ENCODE measurements around the gene SH3PXD2B. TPM values are rescaled to one million over a fixed set of nuclear protein-coding genes. Genes with fewer than 3 reads are reported as not detected.

Gene SH3PXD2B
- total and polyA plus RNA-seq, 10 of the 15 experiments (the other 5 are each of a cell fraction or from before 2014, with no cell fraction given): 0.05 to 1.6 (median 0.57) TPM

DNA sequence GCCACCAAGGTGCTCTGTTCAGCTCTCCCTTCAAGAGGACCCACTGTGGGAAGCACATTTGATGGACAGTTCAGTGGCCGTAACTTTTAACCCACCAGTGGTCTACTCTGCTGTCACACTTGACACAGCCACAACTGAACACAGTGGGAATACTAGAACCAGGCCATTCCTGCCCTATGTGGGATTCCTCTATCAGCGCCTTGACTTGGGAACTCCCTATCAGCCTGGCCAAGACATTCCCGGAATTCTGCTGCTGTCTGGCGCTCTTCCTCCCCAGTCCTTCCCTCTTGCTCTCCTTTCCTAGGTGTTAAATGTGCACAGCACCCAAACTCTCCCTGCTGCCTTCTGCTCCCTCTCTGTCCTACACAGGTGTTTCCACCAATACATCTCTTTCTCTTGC lies 23.1 kb upstream of the SH3PXD2B start:
- no peak overlapping the region for H3K4me2 ChIP-seq (ENCODE audit: control insufficient read depth, insufficient read depth)
- no peak for FAIRE-seq
- H3K79me2 ChIP-seq (ENCODE audit: control insufficient read depth, insufficient read depth, low read length): no peaks in the 10 kb centered on the region
- POLR2A ChIA-PET: no interaction called here
- CTCF ChIA-PET: interaction anchor here (1.6 kb wide), 1 partner anchor 220 kb away, joined by 6 read pairs; no protein-coding TSS in a partner anchor
- SMC1A ChIA-PET (ENCODE audit: uncharacterized antibody, unreplicated experiment): interaction anchor here (0.5 kb wide), 1 partner anchor 241 kb away, joined by 3 read pairs; no protein-coding TSS in a partner anchor
- no peak for DNase-seq (ENCODE audit: low read depth, low spot score)
- RAD21 ChIA-PET (ENCODE audit: unreplicated experiment): no interaction called here
- no peaks in the 10 kb centered on the region for H4K20me1 ChIP-seq (ENCODE audit: control insufficient read depth, insufficient read depth)
- ATAC-seq: no peak
- intact Hi-C loops (cut with micrococcal nuclease; ENCODE audit: unreplicated experiment) (loop anchor here (5.0 kb wide), 1 partner anchor 455 kb away; no protein-coding TSS in a partner anchor), in situ Hi-C loops (cut with MboI) (loop anchor here (5.0 to 10.0 kb wide), 2 partner anchors 220 to 447 kb away; no protein-coding TSS in a partner anchor)
- no peak overlapping the region for H3K27ac ChIP-seq (ENCODE audit: control insufficient read depth, insufficient read depth)
- no peak overlapping the region for H3K4me3 ChIP-seq
- H3K9ac ChIP-seq (ENCODE audit: control insufficient read depth, insufficient read depth, low read length): no peak overlapping the region
- no peaks in the 10 kb centered on the region for H3K36me3 ChIP-seq (ENCODE audit: control insufficient read depth in 2 of 2, insufficient read depth in 2 of 2, low read length in 1 of 2)
- no peaks in the 10 kb centered on the region for H3K4me1 ChIP-seq (ENCODE audit: control insufficient read depth, insufficient read depth, low read length)
- BruUV-seq (replicated peaks): no TSS peak
- no peaks in the 10 kb centered on the region for H3K9me3 ChIP-seq (replicated peaks; ENCODE audit: control insufficient read depth, insufficient read depth, low read length)
- WGBS (ENCODE audit: insufficient coverage, insufficient replicate concordance, low lambda C conversion rate, missing lambda C conversion rate): 39% methylated on average over 4 of the region's 4 CpGs
- H3K27me3 ChIP-seq (replicated peaks in 1 of 2; ENCODE audit: control insufficient read depth in 2 of 2, insufficient read depth in 2 of 2, low read length in 1 of 2): no peaks in the 10 kb centered on the region; a peak in 1 of 4 replicates
- no peak overlapping the region for H2AFZ ChIP-seq (ENCODE audit: control insufficient read depth, low read depth, low read length)
- TF ChIP-seq, protein P1, sequence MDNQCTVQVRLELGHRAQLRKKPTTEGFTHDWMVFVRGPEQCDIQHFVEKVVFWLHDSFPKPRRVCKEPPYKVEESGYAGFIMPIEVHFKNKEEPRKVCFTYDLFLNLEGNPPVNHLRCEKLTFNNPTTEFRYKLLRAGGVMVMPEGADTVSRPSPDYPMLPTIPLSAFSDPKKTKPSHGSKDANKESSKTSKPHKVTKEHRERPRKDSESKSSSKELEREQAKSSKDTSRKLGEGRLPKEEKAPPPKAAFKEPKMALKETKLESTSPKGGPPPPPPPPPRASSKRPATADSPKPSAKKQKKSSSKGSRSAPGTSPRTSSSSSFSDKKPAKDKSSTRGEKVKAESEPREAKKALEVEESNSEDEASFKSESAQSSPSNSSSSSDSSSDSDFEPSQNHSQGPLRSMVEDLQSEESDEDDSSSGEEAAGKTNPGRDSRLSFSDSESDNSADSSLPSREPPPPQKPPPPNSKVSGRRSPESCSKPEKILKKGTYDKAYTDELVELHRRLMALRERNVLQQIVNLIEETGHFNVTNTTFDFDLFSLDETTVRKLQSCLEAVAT (IDR thresholded peaks at IDR 0.05): no peak
- TF ChIP-seq HDAC6 (IDR thresholded peaks at IDR 0.05; ENCODE audit: unreplicated experiment) (no peak), SUZ12 (IDR thresholded peaks at IDR 0.05; ENCODE audit: unreplicated experiment) (no peak), RELA (IDR thresholded peaks at IDR 0.05; ENCODE audit: borderline replicate concordance, partially characterized antibody) (no peak), RBBP5 (conservative IDR thresholded peaks at IDR 0.05) (no peak), HDAC2 (IDR thresholded peaks at IDR 0.05) (no peak), CBX3 (IDR thresholded peaks at IDR 0.05; ENCODE audit: borderline replicate concordance, low read depth) (no peak), SREBF2 (IDR thresholded peaks at IDR 0.05; ENCODE audit: low read length) (no peak), ZNF622 (IDR thresholded peaks at IDR 0.05) (no peak), EGR1 (IDR thresholded peaks at IDR 0.05; ENCODE audit: borderline replicate concordance in 1 of 2, low read depth in 2 of 2, low read length in 2 of 2) (no peak)
- TF ChIP-seq, protein P2, sequence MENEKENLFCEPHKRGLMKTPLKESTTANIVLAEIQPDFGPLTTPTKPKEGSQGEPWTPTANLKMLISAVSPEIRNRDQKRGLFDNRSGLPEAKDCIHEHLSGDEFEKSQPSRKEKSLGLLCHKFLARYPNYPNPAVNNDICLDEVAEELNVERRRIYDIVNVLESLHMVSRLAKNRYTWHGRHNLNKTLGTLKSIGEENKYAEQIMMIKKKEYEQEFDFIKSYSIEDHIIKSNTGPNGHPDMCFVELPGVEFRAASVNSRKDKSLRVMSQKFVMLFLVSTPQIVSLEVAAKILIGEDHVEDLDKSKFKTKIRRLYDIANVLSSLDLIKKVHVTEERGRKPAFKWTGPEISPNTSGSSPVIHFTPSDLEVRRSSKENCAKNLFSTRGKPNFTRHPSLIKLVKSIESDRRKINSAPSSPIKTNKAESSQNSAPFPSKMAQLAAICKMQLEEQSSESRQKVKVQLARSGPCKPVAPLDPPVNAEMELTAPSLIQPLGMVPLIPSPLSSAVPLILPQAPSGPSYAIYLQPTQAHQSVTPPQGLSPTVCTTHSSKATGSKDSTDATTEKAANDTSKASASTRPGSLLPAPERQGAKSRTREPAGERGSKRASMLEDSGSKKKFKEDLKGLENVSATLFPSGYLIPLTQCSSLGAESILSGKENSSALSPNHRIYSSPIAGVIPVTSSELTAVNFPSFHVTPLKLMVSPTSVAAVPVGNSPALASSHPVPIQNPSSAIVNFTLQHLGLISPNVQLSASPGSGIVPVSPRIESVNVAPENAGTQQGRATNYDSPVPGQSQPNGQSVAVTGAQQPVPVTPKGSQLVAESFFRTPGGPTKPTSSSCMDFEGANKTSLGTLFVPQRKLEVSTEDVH (IDR thresholded peaks at IDR 0.05; ENCODE audit: low read depth, partially characterized antibody): no peak
- TF ChIP-seq, protein P3, sequence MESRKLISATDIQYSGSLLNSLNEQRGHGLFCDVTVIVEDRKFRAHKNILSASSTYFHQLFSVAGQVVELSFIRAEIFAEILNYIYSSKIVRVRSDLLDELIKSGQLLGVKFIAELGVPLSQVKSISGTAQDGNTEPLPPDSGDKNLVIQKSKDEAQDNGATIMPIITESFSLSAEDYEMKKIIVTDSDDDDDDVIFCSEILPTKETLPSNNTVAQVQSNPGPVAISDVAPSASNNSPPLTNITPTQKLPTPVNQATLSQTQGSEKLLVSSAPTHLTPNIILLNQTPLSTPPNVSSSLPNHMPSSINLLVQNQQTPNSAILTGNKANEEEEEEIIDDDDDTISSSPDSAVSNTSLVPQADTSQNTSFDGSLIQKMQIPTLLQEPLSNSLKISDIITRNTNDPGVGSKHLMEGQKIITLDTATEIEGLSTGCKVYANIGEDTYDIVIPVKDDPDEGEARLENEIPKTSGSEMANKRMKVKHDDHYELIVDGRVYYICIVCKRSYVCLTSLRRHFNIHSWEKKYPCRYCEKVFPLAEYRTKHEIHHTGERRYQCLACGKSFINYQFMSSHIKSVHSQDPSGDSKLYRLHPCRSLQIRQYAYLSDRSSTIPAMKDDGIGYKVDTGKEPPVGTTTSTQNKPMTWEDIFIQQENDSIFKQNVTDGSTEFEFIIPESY (IDR thresholded peaks at IDR 0.05): no peak
- TF ChIP-seq, protein P4, sequence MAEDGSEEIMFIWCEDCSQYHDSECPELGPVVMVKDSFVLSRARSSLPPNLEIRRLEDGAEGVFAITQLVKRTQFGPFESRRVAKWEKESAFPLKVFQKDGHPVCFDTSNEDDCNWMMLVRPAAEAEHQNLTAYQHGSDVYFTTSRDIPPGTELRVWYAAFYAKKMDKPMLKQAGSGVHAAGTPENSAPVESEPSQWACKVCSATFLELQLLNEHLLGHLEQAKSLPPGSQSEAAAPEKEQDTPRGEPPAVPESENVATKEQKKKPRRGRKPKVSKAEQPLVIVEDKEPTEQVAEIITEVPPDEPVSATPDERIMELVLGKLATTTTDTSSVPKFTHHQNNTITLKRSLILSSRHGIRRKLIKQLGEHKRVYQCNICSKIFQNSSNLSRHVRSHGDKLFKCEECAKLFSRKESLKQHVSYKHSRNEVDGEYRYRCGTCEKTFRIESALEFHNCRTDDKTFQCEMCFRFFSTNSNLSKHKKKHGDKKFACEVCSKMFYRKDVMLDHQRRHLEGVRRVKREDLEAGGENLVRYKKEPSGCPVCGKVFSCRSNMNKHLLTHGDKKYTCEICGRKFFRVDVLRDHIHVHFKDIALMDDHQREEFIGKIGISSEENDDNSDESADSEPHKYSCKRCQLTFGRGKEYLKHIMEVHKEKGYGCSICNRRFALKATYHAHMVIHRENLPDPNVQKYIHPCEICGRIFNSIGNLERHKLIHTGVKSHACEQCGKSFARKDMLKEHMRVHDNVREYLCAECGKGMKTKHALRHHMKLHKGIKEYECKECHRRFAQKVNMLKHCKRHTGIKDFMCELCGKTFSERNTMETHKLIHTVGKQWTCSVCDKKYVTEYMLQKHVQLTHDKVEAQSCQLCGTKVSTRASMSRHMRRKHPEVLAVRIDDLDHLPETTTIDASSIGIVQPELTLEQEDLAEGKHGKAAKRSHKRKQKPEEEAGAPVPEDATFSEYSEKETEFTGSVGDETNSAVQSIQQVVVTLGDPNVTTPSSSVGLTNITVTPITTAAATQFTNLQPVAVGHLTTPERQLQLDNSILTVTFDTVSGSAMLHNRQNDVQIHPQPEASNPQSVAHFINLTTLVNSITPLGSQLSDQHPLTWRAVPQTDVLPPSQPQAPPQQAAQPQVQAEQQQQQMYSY (CRISPR knock-in tag; IDR thresholded peaks at IDR 0.05): no peak

All from GM12878 (cell line).